Measurements from ENCODE around the gene THBS3.
A peak's percentile ranks its signal among the peaks of the same experiment; 100 is the strongest.
"Not testable (repeated sequence)": the region's sequence is repeated elsewhere in the genome, so short reads cannot be mapped to it uniquely, and the experiment has no call there.

Gene THBS3

GRCh38 chr1:155167166-155168104 lies 40.3 kb downstream of the THBS3 start:
- peak; percentile 83 for TF ChIP-seq CTCF (IDR thresholded peaks at IDR 0.05)
- Histone ChIP-seq H3K4me3 (peak overlapping the region; percentile 27), H3K27ac (peak overlapping the region in 1 of 2 donors; percentile 44)
- DNase-seq (ENCODE audit: low spot score): peak; percentile 86

GRCh38 chr1:155166471-155167165 lies 41.1 kb downstream of the THBS3 start:
- TF ChIP-seq CTCF (IDR thresholded peaks at IDR 0.05): no peak
- DNase-seq (ENCODE audit: low spot score): peak; percentile 72
- peak overlapping the region in 1 of 2 donors; percentile 44 for H3K27ac ChIP-seq
- H3K4me3 ChIP-seq: peak overlapping the region; percentile 27

- H3K27ac ChIP-seq: peak overlapping the region in 1 of 2 donors; percentile 44
- no peak for TF ChIP-seq CTCF (IDR thresholded peaks at IDR 0.05)
- DNase-seq (ENCODE audit: low spot score): peak; percentile 70
- no peak overlapping the region for H3K4me3 ChIP-seq
These were observed 41.6 kb downstream of the THBS3 start for GRCh38 chr1:155166051-155166470.

- not testable (repeated sequence) for H3K4me3 ChIP-seq, H3K27ac ChIP-seq
- DNase-seq (ENCODE audit: low spot score): peak; percentile 0
These were observed 43.1 kb downstream of the THBS3 start for GRCh38 chr1:155164625-155165024.

- not testable (repeated sequence) for H3K4me3 ChIP-seq; DNase-seq (ENCODE audit: low spot score); H3K27ac ChIP-seq
These were observed 43.9 kb downstream of the THBS3 start for GRCh38 chr1:155163785-155164184.

GRCh38 chr1:155162631-155163030 lies 45.1 kb downstream of the THBS3 start:
- peak; percentile 43 for DNase-seq (ENCODE audit: low spot score)
- not testable (repeated sequence) for H3K27ac ChIP-seq, H3K4me3 ChIP-seq

- H3K4me3 ChIP-seq: no peak overlapping the region
- H3K27ac ChIP-seq: no peak overlapping the region
- TF ChIP-seq CTCF (IDR thresholded peaks at IDR 0.05): no peak
- DNase-seq (ENCODE audit: low spot score): peak; percentile 66
These were observed 47.6 kb downstream of the THBS3 start for GRCh38 chr1:155160128-155160527.

- no peak overlapping the region for H3K4me3 ChIP-seq
- TF ChIP-seq CTCF (IDR thresholded peaks at IDR 0.05): no peak
- peak; percentile 40 for DNase-seq (ENCODE audit: low spot score)
- H3K27ac ChIP-seq: no peak overlapping the region
These were observed 48.7 kb downstream of the THBS3 start for GRCh38 chr1:155158991-155159390.

- not testable (repeated sequence) for H3K27ac ChIP-seq; H3K4me3 ChIP-seq; DNase-seq (ENCODE audit: low spot score)
These were observed 51.6 kb downstream of the THBS3 start for GRCh38 chr1:155155996-155156643.

All from coronary artery (tissue), 2 donors.